GM12878 (cell line): Measurements from ENCODE around the gene APELA. TPM values are rescaled to one million over a fixed set of nuclear protein-coding genes. Genes with fewer than 3 reads are reported as not detected.

Experiments
- ATAC-seq: fragments of 200-7000 bp; cut with Tn5 transposase; 3 replicates; pipeline ENCODE4 v1.9.1; 2020; ENCODE audit warnings: mild to moderate bottlenecking, moderate library complexity
- BruUV-seq: library from RNA; stranded (reverse); fragments of 400-500 nt; replicated peaks from 2 replicates; lab custom pipeline; 2021; lab: Mats Ljungman, UMichigan
- CTCF ChIA-PET: fragments of 300-600 bp; sonication (Branson Sonifier 250); formaldehyde crosslinking; extraction: SDS; loops from one replicate; lab custom pipeline; 2021; ENCODE audit warnings: inconsistent platforms; lab: Yijun Ruan, JAX
- POLR2A ChIA-PET: fragments of 350-600 bp; formaldehyde crosslinking; extraction: SDS; loops from one replicate; lab custom pipeline; 2021; ENCODE audit warnings: inconsistent platforms; lab: Charles Lee
- RAD21 ChIA-PET: fragments of 300-600 bp; sonication (Branson Sonifier 250); formaldehyde crosslinking; loops from one replicate; lab custom pipeline; 2023; ENCODE audit warnings: antibody characterized with exemption; ENCODE audit not compliant: unreplicated experiment; lab: Charles Lee
- SMC1A ChIA-PET: fragments of 300-600 bp; sonication (Branson Sonifier 250); formaldehyde crosslinking; loops from one replicate; lab custom pipeline; 2023; ENCODE audit not compliant: unreplicated experiment, uncharacterized antibody; lab: Charles Lee
- DNase-seq: peaks from one replicate; pipeline ENCODE4 v3.0.0-alpha.2; 2011; ENCODE audit warnings: low read depth, low spot score
- FAIRE-seq: peaks from 3 replicates; lab custom pipeline; 2011; peaks lifted over from hg19 to GRCh38; lab: Jason Lieb, UNC
- H2AFZ ChIP-seq: 2 replicates; pipeline ENCODE4 v1.6.0; 2011; ENCODE audit warnings: low read depth, low read length, control low read depth; ENCODE audit not compliant: control insufficient read depth
- H3K27ac ChIP-seq: 2 replicates; pipeline ENCODE4 v1.5.1; 2011; ENCODE audit warnings: control low read depth; ENCODE audit not compliant: control insufficient read depth, insufficient read depth
- H3K27me3 ChIP-seq, 2 experiments: replicated peaks in 1 of 2; 2 replicates each; pipeline versions ENCODE4 v1.6.0 to v1.6.1; 2011; ENCODE audit warnings: low read length in 1 of 2; ENCODE audit not compliant: control insufficient read depth in 2 of 2, insufficient read depth in 2 of 2
- H3K36me3 ChIP-seq, 2 experiments: 2 replicates each; pipeline ENCODE4 v1.5.1; 2011; ENCODE audit warnings: low read length in 1 of 2; ENCODE audit not compliant: control insufficient read depth in 2 of 2, insufficient read depth in 2 of 2
- H3K4me1 ChIP-seq: 2 replicates; pipeline ENCODE4 v1.6.1; 2011; ENCODE audit warnings: mild to moderate bottlenecking, low read length, moderate library complexity, mixed read lengths; ENCODE audit not compliant: control insufficient read depth, insufficient read depth
- H3K4me2 ChIP-seq: 2 replicates; pipeline ENCODE4 v1.6.0; 2011; ENCODE audit warnings: control low read depth; ENCODE audit not compliant: control insufficient read depth, insufficient read depth
- H3K4me3 ChIP-seq: fragments of 200-600 bp; sonication (generic); 2 replicates; pipeline ENCODE4 v1.5.1; 2016
- H3K79me2 ChIP-seq: 2 replicates; pipeline ENCODE4 v1.6.0; 2011; ENCODE audit warnings: low read length; ENCODE audit not compliant: control insufficient read depth, insufficient read depth
- H3K9ac ChIP-seq: 2 replicates; pipeline ENCODE4 v1.8.0; 2011; ENCODE audit warnings: low read length, control low read depth, mixed read lengths; ENCODE audit not compliant: control insufficient read depth, insufficient read depth
- H3K9me3 ChIP-seq: replicated peaks from 3 replicates; pipeline ENCODE4 v1.5.1; 2011; ENCODE audit warnings: mild to moderate bottlenecking, low read length; ENCODE audit not compliant: control insufficient read depth, insufficient read depth
- H4K20me1 ChIP-seq: 2 replicates; pipeline ENCODE4 v1.6.0; 2011; ENCODE audit not compliant: control insufficient read depth, insufficient read depth
- ATF7 ChIP-seq: fragments of 450-650 bp; IDR thresholded peaks from 2 replicates; pipeline ENCODE4 v1.6.1; 2016; ENCODE audit warnings: low read depth, mild to moderate bottlenecking
- BRCA1 ChIP-seq: IDR thresholded peaks from 2 replicates; pipeline ENCODE4 v1.6.1; 2011; ENCODE audit warnings: low read depth, low read length, improper control_type of control experiment
- ESRRA ChIP-seq: IDR thresholded peaks from 2 replicates; pipeline ENCODE4 v1.6.1; 2012; ENCODE audit warnings: mild to moderate bottlenecking, low read length, improper control_type of control experiment
- HCFC1 ChIP-seq: fragments of 150-350 bp; IDR thresholded peaks from 2 replicates; pipeline ENCODE4 v1.6.1; 2014; ENCODE audit warnings: low read length
- JUNB ChIP-seq: IDR thresholded peaks from 2 replicates; pipeline ENCODE4 v1.6.1; 2016; ENCODE audit warnings: antibody characterized with exemption, mild to moderate bottlenecking
- PBX3 ChIP-seq: IDR thresholded peaks from 2 replicates; pipeline ENCODE4 v1.6.1; 2011; ENCODE audit warnings: mild to moderate bottlenecking, low read depth, low read length, moderate library complexity; ENCODE audit not compliant: insufficient replicate concordance
- PRDM15 ChIP-seq: fragments of 450-650 bp; formaldehyde crosslinking; IDR thresholded peaks from 2 replicates; pipeline ENCODE4 v1.4.0; 2020; ENCODE audit warnings: mild to moderate bottlenecking, moderate library complexity
- SRF ChIP-seq, 2 experiments: IDR thresholded peaks; 2 replicates each; pipeline ENCODE4 v1.6.1; 2011; ENCODE audit warnings: low read depth in 2 of 2, low read length in 2 of 2, mild to moderate bottlenecking in 1 of 2, moderate library complexity in 1 of 2
- ZNF384 ChIP-seq: IDR thresholded peaks from 2 replicates; pipeline ENCODE4 v1.6.1; 2012; ENCODE audit warnings: low read depth, mild to moderate bottlenecking, low read length, improper control_type of control experiment, borderline replicate concordance
- ZNF622 ChIP-seq: fragments of 450-650 bp; IDR thresholded peaks from 2 replicates; pipeline ENCODE4 v1.6.1; 2017; ENCODE audit warnings: mild to moderate bottlenecking, inconsistent platforms
- WGBS: methylation state at CpG from one replicate; pipeline ENCODE4 v1.1.6; 2016; ENCODE audit warnings: low lambda C conversion rate; ENCODE audit not compliant: insufficient replicate concordance, insufficient coverage; ENCODE audit errors: missing lambda C conversion rate; 5-methylcytosine and 5-hydroxymethylcytosine counted together
- in situ Hi-C: fragments of 300-500 bp; cut with MboI; formaldehyde crosslinking; loops from 9 replicates; pipeline ENCODE4 v1.14.3; 2018; ENCODE audit warnings: mixed read lengths
- intact Hi-C: fragments of 100-400 bp; cut with micrococcal nuclease; formaldehyde crosslinking; loops from one replicate; pipeline ENCODE4 v1.14.2; 2022; ENCODE audit not compliant: unreplicated experiment
- polyA plus RNA-seq, 11 experiments: library from polyadenylated mRNA; depleted of rRNA in 4 of 11; unstranded in 6 of 11; stranded (reverse) in 5 of 11; fragments of >200 nt; fragmentation: Nextera tagmentation in 4 of 11; fragmentation: Illumina TruSeq in 1 of 11; extraction: Ambion mirVana in 4 of 11; extraction: Trizol in 1 of 11; gene quantifications; 1 replicate in 1 of 11; 2 replicates in 10 of 11; pipeline versions ENCODE4 v1.2.1 to v1.2.3, GENCODE V29; 2011 to 2016; ENCODE audit warnings: inconsistent platforms in 2 of 11, missing spikeins in 2 of 11, low read depth in 1 of 11
- total RNA-seq, 4 experiments: library from RNA; depleted of rRNA in 3 of 4; stranded (reverse); fragments of >200 nt in 3 of 4; fragmentation: Illumina TruSeq in 1 of 4; extraction: Trizol in 1 of 4; gene quantifications; 2 replicates each; pipeline versions ENCODE4 v1.2.1 to v1.2.3, GENCODE V29; 2013 to 2021

The APELA gene
- total and polyA plus RNA-seq, 10 of the 15 experiments (the other 5 are each of a cell fraction or from before 2014, with no cell fraction given), result 0.79 to 6.9 (median 1.2) TPM

- Histone ChIP-seq H3K27ac (no peak overlapping the region), H3K4me3 (no peak overlapping the region), H2AFZ (no peak overlapping the region), H3K9me3 (no peaks in the 10 kb centered on the region; the same call in 2 of the 3 replicates), H3K4me1 (no peaks in the 10 kb centered on the region), H3K4me2 (no peak overlapping the region), H3K36me3 (no peaks in the 10 kb centered on the region), H3K27me3 (no peaks in the 10 kb centered on the region), H3K79me2 (no peaks in the 10 kb centered on the region), H4K20me1 (no peaks in the 10 kb centered on the region), H3K9ac (no peak overlapping the region)
- FAIRE-seq (no peak), ATAC-seq (no peak), DNase-seq (no peak)
- TF ChIP-seq PBX3 (no peak), HCFC1 (no peak), BRCA1 (no peak), ATF7 (no peak), ZNF384 (no peak), SRF (IDR thresholded peaks at IDR 0.05; ENCODE audit: low read depth in 2 of 2, low read length in 2 of 2) (no peak), ZNF622 (no peak), JUNB (no peak), PRDM15 (CRISPR knock-in tag) (no peak), ESRRA (no peak)
- WGBS, result 51% methylated on average over 4 of the region's 4 CpGs
- in situ Hi-C loops (no loop called here), intact Hi-C loops (no loop called here)
- SMC1A ChIA-PET, result no interaction called here
- CTCF ChIA-PET, result no interaction called here
- RAD21 ChIA-PET, result no interaction called here
- no TSS peak for BruUV-seq
- POLR2A ChIA-PET, result no interaction called here
Measured at GRCh38 chr4:164871673-164872072, 5.3 kb upstream of the APELA start.
